Skin epidermis (tissue), 12 donors: ENCODE data around the gene THOC5.
"Not testable (repeated sequence)": the region's sequence is repeated elsewhere in the genome, so short reads cannot be mapped to it uniquely, and the experiment has no call there.

Source experiments
- H3K27ac ChIP-seq, 21 experiments: fragments of 200-600 bp; sonication (generic) in 11 of 21; one replicate each; pipeline ENCODE4 v1.5.0; 2020; ENCODE audit warnings: mild to moderate bottlenecking in 3 of 21, inconsistent platforms in 2 of 21, moderate library complexity in 2 of 21
- H3K4me3 ChIP-seq, 7 experiments: fragments of 200-600 bp; sonication (generic) in 2 of 7; one replicate each; pipeline ENCODE4 v1.5.0; 2020; ENCODE audit warnings: inconsistent platforms in 2 of 7, mild to moderate bottlenecking in 2 of 7, moderate library complexity in 1 of 7

Gene THOC5

DNA sequence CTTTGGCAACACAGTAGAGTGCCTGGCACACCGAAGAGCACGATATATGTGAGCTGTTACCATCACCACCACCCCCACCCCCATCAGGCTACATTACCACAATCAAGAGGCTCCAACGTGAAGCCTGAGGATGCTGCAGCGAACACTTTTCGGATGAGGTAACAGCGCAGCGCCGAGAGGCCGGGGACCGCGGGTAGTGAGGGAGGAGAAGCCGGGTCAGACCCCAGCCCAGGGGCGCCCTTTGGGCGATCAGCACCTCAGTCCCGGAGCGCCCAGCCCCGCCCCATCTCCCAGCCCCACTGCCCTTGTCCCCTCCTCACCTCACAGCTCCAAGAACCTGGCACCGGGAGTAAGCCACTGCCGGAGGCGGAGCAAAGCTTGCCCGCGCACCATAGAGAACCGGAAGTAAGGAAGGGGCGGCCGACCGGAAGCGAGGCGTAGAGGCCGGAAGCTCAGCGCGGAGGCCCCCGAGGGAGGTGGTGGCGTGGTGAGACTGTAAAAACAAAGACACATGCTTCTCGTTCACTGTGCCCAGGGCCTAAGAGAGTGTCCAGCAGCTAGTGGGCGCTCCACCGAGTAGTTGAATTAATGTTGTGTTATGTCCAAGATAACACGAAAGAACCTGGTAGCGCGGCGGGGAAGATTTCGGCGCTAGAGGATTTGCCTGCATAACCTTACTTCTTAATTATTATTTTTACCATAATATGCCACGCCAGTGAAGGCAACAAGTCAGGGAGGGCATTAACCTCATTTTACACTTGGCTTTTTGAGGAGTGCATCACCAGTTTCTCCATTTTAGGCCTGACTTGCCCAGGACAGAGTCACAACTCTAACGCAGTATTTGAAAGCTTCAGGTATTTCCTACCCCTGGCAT, at the start of gene THOC5:
THOC5 (minus strand) TSS at position 407 of the 874 bp plus-strand sequence. CDS start 4,610 bp downstream, outside the sequence.
- Histone ChIP-seq H3K27ac (peak within 1 kb of the TSS; percentile 25 to 94 (median 81)), H3K4me3 (peak within 1 kb of the TSS; percentile 48 to 86 (median 82))

DNA sequence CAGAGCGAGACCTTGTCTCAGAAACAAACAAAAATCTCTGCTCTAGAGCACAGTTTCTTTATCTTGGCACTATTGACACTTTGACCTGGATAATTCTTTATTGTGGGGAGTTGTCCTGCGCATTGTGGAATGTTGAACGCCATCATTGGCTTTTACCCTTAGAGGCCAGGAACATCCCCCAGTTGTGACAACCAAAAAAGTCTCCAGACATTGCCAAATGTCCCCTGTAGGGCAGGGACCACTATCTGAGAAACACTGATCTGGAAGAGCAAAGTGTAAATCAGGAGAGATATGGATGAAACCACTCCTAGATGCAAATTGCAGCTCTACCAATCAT, 45.1 kb upstream of the THOC5 start:
- H3K4me3 ChIP-seq, result no peak overlapping the region
- no peak overlapping the region for H3K27ac ChIP-seq

DNA sequence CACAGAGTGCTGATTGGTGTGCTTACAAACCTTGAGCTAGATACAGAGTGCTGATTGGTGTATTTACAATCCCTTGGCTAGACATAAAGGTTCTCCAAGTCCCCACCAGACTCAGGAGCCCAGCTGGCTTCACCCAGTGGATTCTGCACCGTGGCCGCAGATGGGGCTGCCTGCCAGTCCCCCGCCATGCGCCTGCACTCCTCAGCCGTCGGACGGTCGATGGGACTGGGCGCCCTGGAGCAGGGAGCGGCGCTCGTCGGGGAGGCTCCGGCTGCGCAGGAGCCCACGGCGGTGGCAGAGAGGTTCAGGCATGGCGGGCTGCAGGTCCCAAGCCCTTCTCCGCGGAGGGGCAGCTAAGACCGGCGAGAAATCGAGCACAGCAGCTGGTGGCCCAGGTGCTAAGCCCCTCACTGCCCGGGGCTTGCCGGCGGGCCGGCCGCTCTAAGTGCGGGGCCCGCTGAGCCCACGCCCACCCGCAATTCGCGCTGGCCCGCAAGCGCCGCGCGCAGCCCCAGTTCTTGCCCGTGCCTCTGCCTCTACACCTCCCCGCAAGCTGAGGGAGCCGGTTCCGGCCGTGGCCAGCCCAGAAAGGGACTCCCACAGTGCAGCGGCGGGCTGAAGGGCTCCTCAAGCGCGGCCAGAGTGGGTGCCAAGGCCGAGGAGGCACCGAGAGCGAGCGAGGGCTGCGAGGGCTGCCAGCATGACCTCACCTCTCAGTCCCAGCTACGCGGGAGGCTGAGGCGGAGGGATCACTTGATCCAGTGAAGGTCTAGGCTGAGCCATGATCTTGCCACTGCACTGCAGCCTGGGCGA, 44.5 kb upstream of the THOC5 start:
- H3K27ac ChIP-seq, H3K4me3 ChIP-seq: not testable (repeated sequence)

DNA sequence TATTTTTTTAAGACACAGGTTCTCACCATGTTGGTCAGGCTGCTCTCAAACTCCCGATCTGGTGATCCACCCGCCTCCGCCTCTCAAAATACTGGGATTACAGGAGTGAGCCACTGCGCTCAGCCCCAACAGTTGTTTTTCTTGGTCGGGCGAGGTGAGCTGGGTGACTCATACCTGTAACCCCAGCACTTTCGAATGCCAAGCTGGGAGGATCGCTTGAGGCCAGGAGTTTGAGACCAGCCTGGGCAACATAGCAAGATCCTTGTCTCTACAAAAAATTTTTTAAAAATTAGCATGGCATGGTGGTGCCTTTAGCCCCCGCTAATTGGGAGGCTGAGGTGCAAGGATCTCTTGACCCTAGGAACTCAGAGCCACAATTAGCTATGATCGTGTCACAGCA, 42.9 kb upstream of the THOC5 start:
- Histone ChIP-seq H3K27ac (no peak overlapping the region), H3K4me3 (no peak overlapping the region)

DNA sequence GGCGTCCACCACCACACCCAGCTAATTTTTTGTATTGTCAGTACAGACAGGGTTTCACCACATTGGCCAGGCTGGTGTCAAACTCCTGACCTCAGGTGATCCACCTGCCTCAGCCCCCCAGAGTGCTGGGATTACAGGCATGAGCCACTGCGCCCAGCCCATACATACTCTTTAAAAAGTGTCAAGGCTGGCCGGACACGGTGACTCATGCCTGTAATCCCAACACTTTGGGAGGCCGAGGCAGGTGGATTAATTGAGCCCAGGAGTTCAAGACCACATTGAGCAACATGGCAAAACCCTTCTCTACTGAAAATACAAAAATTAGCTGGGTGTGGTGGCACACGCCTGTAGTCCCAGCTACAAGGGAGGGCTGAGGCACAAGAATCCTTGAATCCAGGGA, 40.9 kb upstream of the THOC5 start:
- H3K27ac ChIP-seq, H3K4me3 ChIP-seq: not testable (repeated sequence)

DNA sequence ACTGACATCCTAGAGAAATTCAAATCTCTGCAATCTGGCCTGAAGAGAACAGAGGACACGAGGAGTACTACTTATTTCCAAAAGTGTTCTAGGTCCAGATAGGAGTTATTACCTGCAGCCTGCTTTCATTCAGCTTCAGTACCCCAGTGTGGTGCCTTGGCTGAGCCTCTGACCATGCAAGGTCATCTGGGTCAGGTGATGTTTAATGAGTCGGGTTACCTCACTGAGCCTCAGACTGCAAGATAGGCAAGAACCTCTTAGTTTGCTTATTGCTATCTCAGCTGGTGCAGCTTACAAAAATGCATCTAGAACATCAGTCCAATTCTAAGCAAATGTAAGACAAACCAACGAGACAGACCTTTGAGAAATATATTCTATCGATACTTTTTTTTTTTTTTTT, 40.4 kb upstream of the THOC5 start:
- H3K27ac ChIP-seq, result no peak overlapping the region

DNA sequence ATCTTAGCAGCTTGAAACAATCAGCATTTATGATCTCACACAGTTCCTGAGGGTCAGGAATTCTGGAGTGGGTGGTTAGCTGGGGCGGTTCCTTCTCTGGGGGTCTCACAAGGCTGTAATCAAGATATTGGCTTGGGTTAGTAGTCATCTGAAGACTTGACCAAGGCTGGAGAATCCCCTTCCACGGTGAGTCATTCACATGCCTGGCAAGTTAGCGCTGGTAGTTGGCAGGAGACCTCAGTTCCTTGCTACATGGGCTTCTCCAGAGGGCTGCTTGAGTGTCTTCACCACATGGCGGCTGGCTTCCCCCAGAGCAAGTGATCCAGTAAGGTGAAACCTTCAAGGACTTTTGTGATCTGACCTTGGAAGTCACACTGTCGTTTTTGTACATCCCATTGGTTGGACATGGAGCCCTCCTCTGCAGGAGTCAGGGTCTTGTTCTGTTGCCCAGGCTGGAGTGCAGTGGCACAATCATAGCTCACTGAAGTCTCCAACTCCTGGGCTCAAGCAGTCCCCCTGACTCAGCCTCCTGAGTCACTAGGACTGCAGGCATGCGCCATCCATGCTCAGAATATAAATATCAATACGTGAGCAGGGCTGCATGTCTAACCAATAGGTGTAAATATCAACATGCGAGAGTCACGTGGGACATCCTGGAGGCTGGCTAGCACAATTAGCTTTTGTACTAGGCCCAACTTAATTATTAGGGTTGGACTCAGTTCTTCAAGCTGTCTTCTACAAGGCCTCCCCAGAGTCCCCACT, 34.6 kb upstream of the THOC5 start:
- H3K4me3 ChIP-seq, result no peak overlapping the region
- H3K27ac ChIP-seq, result peak overlapping the region in 3 of 21 experiments; percentile 26 to 39 (median 35)

More for the DNA sequence above, 40.4 kb upstream of the THOC5 start:
- H3K4me3 ChIP-seq, result no peak overlapping the region

DNA sequence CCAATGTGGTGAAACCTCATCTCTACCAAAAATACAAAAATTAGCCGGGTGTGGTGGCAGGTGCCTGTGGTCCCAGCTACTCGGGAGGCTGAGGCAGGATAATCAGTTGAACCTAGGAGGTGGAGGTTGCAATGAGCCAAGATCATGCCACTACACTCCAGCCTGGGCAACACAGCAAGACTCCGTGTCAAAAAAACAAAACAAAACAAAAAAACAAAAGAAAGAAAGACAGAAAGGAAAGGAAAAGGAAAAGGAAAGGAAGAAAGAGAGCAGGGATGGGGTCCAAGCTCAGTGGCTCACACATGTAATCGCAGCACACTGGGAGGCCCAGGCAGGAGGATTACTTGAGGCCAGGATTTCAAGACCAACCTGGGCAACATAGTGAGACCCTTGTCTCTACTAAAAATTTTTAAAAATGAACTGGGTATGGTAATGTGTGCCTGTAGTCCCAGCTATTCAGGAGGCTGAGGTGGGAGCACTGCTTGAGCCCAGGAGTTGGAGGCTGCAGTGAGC, 32.7 kb upstream of the THOC5 start:
- H3K4me3 ChIP-seq, H3K27ac ChIP-seq: not testable (repeated sequence)

DNA sequence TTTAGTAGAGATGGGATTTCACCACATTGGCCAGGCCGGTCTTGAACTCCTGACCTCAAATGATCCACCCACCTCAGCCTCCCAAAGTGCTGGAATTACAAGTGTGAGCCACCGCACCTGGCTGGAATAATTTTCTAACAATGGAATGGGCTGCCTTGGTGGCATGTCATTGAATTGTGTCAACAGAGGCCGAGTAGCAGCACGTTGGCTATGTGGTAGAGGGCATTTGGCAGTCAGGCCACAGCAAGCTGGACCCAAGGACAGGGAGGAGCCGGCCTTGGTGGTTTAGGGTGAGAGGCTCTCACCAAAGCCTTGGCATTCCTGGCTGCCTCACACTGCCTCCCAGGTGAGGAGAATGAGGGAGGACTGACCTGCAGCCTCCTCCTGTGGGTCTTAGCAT, 31.4 kb upstream of the THOC5 start:
- Histone ChIP-seq H3K4me3 (no peak overlapping the region), H3K27ac (no peak overlapping the region)

DNA sequence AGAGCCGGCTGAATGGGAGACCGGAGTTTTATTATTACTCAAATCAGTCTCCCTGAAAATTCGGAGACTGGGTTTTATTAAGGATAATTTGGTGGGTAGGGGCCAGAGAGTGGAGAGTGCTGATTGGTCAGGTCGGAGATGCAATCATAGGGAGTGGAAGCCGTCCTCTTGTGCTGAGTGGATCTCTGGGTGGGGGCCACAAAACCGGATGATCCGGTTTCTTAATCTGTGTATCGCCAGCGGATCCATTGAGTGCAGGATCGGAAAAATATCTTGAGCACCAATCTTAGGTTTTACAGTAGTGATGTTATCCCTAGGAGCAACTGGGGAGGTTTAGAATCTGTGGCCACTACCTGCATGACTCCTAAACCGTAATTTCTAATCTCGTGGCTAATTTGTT, 28.2 kb upstream of the THOC5 start:
- H3K27ac ChIP-seq, result peak overlapping the region in 3 of 21 experiments; percentile 43 to 58 (median 54)
- H3K4me3 ChIP-seq, result peak overlapping the region in 3 of 7 experiments; percentile 67 to 78 (median 72)

DNA sequence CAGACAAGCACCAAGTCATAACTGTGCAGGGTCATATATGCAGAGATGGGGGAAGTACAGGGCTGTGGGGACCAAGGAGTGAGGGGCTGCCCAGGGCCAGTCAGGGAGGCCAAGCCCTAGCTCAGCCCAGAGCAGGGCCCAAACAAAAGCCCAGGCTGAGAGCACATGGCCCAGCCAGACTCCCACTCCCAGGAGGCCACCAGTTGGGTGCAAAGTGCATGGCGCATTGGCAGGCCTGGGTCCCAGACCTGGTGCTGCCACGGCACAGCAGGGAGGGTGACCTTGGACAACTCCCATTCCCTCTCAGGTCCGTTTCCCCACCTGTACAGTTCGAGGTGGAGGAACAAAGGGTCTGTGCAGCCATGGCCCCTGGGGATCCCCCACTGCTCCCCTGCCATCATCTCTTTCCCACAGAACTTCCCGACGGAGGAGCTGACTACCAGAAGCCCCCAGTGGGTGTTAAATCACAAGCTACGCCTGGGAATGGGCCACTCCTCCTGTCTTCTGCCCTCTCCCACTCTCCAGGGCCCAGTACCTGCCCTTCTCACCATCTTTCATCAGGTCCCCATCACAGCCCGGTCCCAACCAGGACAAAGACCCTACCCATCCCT, 26.7 kb upstream of the THOC5 start:
- H3K4me3 ChIP-seq, result peak overlapping the region; percentile 58 to 78 (median 63)
- peak overlapping the region in 14 of 21 experiments; percentile 3 to 80 (median 54) for H3K27ac ChIP-seq

DNA sequence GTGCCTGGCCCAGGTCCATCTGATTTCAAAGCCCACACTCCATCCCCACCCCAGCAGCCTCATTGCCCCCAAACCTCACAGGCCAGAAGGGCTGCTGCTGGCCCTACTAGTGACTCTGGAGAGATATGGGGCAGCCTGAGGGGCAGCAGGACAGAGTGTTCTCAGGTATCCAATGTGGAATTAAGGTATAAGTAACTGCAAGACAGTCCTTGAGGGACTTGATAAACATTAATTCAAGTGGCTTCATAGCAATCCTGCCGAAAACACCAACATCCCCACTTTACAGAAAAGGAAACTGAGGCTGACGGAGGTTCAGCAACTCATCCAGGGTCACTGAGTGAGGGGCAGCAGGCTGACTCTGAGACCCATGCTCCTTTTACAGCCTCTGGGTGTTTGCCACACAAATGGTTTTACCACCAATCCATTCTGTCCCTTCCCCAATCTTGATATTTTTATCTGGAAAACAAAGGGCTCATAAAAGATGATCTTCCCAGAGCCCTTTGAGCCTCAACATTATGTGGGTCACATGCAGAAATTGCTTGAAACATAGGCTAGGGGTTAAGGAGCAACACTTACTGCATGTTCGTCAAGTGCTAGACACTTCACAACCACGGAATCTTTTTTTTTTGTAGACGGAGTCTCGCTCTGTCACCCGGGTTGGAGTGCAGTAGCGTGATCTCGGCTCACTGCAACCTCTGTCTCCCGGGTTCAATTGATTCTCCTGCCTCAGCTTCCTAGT, 25.1 kb upstream of the THOC5 start:
- Histone ChIP-seq H3K4me3 (no peak overlapping the region), H3K27ac (no peak overlapping the region)

DNA sequence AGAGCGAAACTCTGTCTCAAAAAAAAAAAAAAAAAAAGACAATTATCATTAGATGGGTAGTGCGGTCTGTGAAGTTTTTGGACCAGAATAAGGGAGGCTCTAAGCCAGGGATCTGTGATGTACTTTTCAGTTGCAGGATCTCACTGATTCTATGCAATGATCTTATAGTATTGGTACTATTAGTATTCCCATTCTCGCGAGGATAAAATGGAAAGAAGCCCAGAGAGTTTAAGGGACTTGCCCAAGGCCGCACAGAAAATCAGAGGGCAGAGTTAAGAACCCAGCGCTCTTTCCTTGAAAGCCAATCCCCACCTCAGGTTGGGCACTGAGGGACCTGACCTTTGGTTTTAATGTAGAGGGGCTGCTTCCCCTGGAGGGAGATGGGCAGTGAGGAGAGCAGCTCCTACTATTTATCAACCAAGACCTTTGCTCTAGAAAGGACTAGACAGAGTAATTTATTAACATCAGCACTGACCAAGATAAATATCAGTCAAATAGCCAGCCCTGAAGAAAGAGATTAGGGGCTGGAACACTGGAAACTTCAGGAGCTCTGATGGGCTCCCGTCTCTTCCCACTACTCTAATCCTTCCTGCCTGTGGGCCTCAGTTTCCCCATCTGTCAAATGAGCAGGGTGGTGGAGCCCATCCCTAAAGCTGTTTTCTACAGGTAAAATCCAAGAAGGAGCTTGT, 21.3 kb upstream of the THOC5 start:
- Histone ChIP-seq H3K4me3 (no peak overlapping the region), H3K27ac (no peak overlapping the region)

DNA sequence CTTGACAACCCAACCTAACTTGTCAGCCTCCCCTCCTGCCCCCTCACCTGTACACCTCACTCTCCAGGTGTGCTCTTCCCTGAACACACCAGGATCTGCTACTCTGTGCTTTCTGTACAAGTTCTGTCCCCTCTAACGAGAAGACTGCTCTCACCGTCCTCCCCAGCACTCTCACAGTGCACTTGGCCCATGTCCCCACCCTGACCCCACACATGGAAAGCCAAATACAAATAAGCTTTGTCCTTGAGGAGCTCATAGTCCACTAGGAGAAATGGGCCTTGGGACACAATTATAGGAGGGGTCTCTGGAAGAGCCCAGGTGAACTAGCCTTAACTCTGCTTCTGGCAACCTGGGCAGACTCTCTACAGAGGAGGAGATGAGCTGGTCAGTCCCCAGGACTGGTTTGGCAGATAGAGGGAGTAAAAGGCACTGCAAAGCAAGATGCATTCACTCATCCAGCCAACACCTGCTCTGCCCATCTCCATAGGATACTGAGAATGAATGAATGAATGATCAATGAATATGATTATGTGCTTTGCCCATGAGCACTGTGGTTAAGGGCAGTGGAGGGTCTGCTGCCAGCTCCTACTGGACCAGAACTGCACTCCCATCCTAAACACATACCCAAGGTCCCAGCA, 17.5 kb upstream of the THOC5 start:
- H3K27ac ChIP-seq, result no peak overlapping the region
- no peak overlapping the region for H3K4me3 ChIP-seq

DNA sequence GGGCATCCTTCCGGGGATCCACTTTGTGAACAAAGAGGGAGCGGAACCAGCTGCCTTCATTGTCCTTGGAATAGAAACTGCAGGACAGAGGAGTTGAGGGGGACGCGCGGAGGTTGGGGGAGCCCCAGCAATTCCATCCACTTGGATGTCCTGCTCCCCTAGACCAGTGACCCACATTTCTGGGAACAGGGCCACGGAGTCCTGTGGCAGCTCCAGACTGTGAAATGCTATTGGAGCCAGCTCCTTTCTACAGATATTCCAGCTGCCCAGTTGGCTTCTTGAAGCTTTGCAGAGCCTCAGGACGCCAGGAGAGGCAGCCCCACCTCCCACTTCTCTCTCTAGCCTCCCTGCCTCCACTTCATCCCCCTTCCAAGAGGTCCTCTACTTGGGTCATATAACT, 16.9 kb upstream of the THOC5 start:
- Histone ChIP-seq H3K27ac (no peak overlapping the region), H3K4me3 (no peak overlapping the region)

DNA sequence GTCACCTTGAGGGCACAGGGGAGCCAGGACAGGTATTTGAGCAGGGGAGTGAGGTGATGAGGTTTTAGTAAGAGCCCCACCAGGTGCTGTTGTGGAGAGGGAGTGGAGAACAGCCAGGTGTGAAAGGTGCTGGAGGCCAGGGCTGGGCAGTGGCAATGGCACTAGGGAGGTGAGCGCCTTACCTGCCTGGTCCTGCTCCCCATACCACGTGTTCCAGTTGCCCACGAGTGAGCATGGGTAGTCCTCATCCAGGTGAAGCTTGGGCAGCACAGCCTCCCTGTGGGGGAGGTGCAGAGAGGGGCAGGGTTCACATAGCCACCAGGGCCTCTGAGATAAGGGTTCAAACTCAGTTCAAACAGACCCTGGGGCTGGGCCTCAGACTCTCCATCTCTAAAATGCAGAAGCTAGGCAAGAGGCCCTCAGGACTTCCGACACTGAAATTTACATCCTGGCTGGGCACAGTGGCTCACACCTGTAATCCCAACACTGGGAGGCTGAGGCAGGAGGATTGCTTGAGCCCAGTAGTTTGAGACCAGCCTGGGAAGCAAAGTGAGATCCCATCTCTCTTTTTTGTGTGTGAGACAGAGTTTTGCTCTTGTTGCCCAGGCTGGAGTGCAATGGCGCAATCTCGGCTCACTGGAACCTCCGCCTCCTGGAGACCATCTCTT, 15.6 kb upstream of the THOC5 start:
- Histone ChIP-seq H3K4me3 (no peak overlapping the region), H3K27ac (no peak overlapping the region)

DNA sequence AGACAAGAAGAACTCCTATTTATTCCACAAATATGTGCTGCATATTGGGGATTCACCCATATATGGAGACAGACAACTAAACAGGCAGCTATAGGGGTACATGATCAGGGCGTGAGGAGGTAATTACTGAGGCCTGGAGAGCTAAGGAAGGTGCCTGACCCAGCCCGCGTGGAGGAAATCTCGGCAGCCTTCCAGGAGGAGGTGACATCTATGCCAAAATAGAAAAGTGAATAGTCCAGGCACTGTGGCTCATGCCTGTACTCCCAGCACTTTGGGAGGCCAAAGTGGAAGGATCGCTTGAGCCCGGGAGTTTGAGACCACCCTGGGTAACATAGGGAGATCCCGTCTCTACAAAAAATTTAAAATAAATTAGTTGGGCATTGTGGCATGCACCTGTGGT, 13.8 kb upstream of the THOC5 start:
- no peak overlapping the region for H3K27ac ChIP-seq
- no peak overlapping the region for H3K4me3 ChIP-seq
